Progenitor cell of endocrine pancreas (in vitro differentiated cells): ENCODE data around the gene OXSR1. TPM values are rescaled to one million over a fixed set of nuclear protein-coding genes. Genes with fewer than 3 reads are reported as not detected.

ENCODE experiments used
- DNase-seq: peaks from one replicate; pipeline ENCODE4 v3.0.0; 2021; ENCODE audit warnings: low spot score; ENCODE audit not compliant: unreplicated experiment
- H3K27ac Mint-ChIP-seq: 2 replicates; pipeline ENCODE4 v1.8.0; 2021; ENCODE audit warnings: mild to moderate bottlenecking, moderate library complexity, mixed read lengths
- H3K27me3 Mint-ChIP-seq: 2 replicates; pipeline ENCODE4 v1.8.0; 2021; ENCODE audit warnings: mixed read lengths
- H3K36me3 Mint-ChIP-seq: 2 replicates; pipeline ENCODE4 v1.8.0; 2022; ENCODE audit warnings: mixed read lengths; ENCODE audit not compliant: insufficient read depth
- H3K4me1 Mint-ChIP-seq: 2 replicates; pipeline ENCODE4 v1.8.0; 2021; ENCODE audit warnings: low read depth, mixed read lengths
- H3K4me3 Mint-ChIP-seq: 2 replicates; pipeline ENCODE4 v1.8.0; 2021; ENCODE audit warnings: low read depth, mild to moderate bottlenecking, moderate library complexity, mixed read lengths
- H3K9me3 Mint-ChIP-seq: 2 replicates; pipeline ENCODE4 v1.8.0; 2021; ENCODE audit warnings: low read depth, mixed read lengths
- CTCF ChIP-seq: fragments of 200-600 bp; sonication (generic); IDR thresholded peaks from one replicate; pipeline ENCODE4 v1.5.0; 2021; ENCODE audit warnings: antibody characterized with exemption, mild to moderate bottlenecking; ENCODE audit not compliant: unreplicated experiment
- total RNA-seq: library from RNA; stranded (reverse); gene quantifications from 2 replicates; pipeline ENCODE4 v1.2.1, GENCODE V29; 2021

OXSR1 gene
- total RNA-seq, 1 donor from 2014 or later: 55.5 TPM

- peaks cover 17% of the 10 kb centered on the region for H3K4me1 Mint-ChIP-seq
- DNase-seq: no peak
- H3K36me3 Mint-ChIP-seq: peaks cover 11% of the 10 kb centered on the region
- no peak overlapping the region for H3K4me3 Mint-ChIP-seq
- no peak overlapping the region for H3K27ac Mint-ChIP-seq
- no peaks in the 10 kb centered on the region for H3K27me3 Mint-ChIP-seq
- TF ChIP-seq CTCF: no peak
- no peaks in the 10 kb centered on the region for H3K9me3 Mint-ChIP-seq
Measured at GRCh38 chr3:38212141-38212540, 46.8 kb downstream of the OXSR1 start.

DNA sequence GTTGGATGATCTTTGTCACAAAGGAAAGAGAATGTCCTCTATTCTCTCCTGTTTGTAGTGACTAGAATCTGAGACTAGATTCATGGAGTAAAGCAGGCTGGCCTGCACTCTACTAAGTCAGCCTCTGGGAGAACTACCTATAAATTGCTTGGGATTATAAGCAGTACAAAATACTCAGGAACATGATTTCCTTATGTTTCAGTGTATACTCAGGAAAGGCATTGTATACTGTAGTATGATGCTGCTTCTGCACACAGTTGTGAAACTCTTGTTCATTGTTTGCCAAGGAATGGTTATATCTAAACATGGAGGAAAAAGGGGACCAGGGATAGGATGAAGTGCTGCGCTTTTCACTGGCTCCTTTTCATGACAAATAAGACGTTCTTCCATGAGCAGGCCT lies 49.2 kb downstream of the OXSR1 start:
- H3K4me1 Mint-ChIP-seq: peaks cover 16% of the 10 kb centered on the region

GRCh38 chr3:38219609-38220197 lies 54.4 kb downstream of the OXSR1 start:
- no peaks in the 10 kb centered on the region for H3K9me3 Mint-ChIP-seq
- no peak overlapping the region for H3K27ac Mint-ChIP-seq
- no peaks in the 10 kb centered on the region for H3K27me3 Mint-ChIP-seq
- no peak overlapping the region for H3K4me3 Mint-ChIP-seq
- DNase-seq: no peak
- no peaks in the 10 kb centered on the region for H3K4me1 Mint-ChIP-seq
- H3K36me3 Mint-ChIP-seq: peaks cover 15% of the 10 kb centered on the region
- no peak for TF ChIP-seq CTCF

More for the DNA sequence above, 49.2 kb downstream of the OXSR1 start:
- Mint-ChIP-seq H3K27ac (no peak overlapping the region), H3K4me3 (no peak overlapping the region), H3K36me3 (peaks cover 12% of the 10 kb centered on the region), H3K9me3 (no peaks in the 10 kb centered on the region), H3K27me3 (no peaks in the 10 kb centered on the region)
- DNase-seq: no peak
- no peak for TF ChIP-seq CTCF

DNA sequence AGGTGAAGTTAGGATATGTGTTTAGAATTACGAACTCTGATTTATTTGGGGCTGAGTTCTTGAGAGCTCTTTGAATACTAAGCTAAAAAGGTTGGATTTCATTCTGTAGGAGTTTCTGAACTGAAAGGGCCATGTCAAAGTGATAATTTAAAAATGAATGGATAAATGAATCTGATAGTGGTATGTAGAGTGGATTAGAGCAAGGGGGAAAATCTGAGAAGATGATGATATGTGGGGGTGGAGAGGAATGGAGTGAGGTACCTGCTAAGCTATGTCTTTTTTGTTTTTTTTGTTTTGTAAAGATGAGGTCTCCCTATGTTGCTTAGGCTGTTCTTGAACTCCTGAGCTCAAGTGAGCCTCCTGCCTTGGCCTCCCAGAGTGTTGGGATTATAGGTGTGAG lies 55.7 kb downstream of the OXSR1 start:
- Mint-ChIP-seq H3K27ac (no peak overlapping the region), H3K4me3 (no peak overlapping the region), H3K4me1 (no peaks in the 10 kb centered on the region), H3K9me3 (no peaks in the 10 kb centered on the region), H3K36me3 (peaks cover 15% of the 10 kb centered on the region), H3K27me3 (no peaks in the 10 kb centered on the region)
- DNase-seq: no peak
- no peak for TF ChIP-seq CTCF

DNA sequence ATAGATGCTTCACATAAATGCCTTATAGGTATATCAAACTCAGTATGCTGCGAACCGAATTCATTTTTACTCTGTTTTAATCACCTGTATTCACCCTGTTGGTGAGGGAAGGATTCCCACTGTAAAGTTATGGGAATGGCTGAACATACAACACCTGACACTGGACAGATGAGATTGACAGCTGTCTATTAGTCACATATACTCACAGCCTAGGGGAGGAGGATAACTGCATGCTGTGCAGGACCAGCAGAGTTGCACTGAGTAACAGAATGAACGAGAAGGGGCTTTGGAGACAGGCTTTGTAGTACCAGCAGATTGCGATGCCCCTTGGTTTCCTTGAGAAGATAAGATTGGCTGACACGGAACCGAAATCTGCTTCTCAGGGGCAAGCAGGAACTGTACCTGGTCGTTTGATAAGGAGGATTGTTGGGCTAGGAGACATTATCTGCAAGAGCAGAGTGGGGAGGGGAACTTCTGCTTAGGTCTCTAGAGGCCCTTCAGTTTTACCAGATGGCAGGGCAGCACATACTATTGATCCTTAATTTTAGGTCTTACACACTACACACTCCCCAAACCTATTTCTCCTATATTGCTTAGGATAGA lies 56.8 kb downstream of the OXSR1 start:
- Mint-ChIP-seq H3K4me3 (no peak overlapping the region), H3K36me3 (peaks cover 17% of the 10 kb centered on the region), H3K27ac (peak overlapping the region; percentile 42), H3K4me1 (no peaks in the 10 kb centered on the region), H3K27me3 (no peaks in the 10 kb centered on the region), H3K9me3 (no peaks in the 10 kb centered on the region)
- no peak for TF ChIP-seq CTCF
- DNase-seq: no peak
